HG03045 (cell line): ENCODE results near the gene RPN2.

ENCODE experiments used
- ATAC-seq: cut with Tn5 transposase; IDR thresholded peaks from one replicate; pipeline ENCODE4 v1.9.1; 2021; ENCODE audit warnings: mild to moderate bottlenecking, moderate library complexity; ENCODE audit not compliant: unreplicated experiment

The RPN2 gene

DNA sequence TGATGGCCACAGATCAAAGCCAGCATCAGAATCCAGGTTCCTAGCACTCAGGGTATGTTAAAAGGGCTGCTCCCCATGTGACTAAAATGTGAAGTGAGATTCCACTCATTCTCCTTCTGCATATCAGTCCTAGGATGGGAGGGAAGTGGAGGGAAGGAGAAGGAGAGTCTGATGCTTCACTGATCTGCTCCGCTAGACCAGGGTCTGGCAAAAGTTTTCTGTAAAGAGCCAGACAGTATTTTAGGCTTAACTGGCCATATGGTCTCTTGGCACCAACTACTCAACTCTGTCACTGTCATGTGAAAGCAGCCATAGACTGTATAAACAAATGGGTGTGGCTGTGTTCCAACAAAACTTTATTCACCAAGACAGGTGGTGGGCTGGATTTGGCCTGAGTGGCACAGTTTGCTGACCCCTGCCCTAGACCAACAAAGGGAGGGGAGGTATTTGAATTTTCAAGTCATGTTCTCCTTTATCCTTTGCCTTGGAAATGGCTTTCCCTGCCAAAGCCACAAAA is 59.9 kb downstream of the RPN2 start:
- no peak for ATAC-seq

DNA sequence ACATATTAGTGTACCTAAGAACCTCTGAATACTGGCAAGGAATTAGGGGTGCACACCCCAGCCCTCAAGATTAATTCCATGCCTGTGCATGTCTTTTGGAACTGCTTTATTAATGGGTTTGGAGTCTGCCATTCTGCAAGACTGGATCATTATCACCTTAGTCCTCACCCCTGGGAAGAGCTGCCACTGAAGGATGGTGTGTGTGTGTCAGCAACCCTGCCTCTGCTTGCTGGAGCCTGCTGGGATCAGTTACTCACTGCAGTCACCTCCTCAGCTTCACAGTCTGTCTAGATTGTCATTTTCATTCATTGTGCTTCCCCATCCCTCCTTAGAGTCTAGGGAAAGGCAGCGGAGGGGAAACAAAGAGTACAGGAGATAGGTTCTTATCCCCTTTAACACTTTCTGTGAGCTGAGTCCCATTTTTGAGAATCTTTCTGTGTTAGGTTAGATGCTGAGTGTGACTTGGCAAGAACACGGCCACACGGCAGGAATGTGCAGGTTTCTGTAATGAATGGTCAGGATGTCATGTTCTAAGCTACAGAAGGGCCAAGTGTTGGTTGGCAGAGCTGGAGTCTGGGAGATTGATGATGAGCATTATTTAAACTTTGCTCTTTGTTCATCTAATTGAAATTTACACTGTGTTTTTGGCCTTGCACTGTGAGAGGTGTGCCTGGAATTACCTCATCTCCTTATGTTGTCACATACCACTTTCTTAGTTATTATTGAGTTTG is 61.4 kb downstream of the RPN2 start:
- no peak for ATAC-seq

DNA sequence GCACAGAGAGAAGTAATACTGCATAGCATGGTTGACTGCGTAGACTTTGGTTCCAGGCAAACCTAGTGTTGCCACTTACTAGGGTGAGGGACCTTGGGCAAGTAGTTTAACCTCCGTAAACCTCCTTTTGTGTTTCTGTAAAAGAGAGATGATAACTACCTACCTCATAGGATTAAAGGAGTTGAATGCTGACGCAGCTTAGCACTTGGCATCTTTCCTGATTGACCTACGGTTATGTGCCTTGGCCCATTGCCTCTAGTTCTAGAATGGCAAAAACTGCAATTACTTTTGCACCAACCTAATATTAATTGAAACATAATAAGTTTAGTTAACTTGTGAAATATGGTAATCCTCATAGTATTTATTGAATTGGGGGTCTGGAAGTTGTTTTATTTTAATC is 63.4 kb downstream of the RPN2 start:
- no peak for ATAC-seq

DNA sequence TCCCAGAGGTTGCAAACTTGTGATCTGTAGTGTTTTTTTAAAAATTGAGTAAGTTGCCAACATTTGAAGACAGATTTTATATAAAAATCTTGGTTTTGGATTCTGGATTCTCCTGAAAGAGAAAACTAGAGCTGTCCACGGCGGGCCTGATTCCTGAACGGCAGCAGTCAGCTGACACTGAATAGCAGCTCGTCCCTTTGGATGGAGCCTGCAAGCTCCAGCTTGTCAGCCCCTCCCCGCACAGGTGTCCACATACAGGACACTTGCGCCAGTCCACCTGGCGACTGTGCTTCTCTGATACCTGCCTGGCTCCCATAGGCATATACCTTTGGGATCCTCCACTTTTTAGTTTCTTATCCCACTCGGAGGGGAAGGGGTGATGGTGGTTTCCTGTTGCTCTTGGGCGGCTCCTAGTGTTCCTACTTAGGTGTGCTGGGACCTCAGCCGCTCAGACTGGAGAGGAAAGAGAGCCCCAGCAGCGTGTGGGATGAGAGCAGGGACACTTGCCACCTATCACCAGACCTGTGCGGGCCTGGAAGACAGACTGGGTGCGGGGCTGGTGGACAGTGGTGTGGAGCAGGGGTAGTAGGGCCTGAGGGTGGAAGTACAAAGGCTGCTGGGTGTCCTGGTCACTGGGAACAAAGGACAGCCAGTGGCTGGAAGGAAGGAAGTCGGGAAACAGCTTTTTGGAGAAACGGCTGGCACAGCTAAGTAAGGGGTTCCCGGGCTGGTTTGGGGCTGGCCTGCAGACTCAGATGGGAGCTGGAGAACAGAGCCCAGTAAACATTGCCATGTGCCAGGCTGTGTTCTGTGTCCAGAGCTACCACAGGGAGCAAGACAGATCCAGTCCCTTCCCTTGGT is 64.2 kb downstream of the RPN2 start:
- ATAC-seq: no peak

- no peak for ATAC-seq
Measured at GRCh38 chr20:37243937-37244571, 64.9 kb downstream of the RPN2 start.

DNA sequence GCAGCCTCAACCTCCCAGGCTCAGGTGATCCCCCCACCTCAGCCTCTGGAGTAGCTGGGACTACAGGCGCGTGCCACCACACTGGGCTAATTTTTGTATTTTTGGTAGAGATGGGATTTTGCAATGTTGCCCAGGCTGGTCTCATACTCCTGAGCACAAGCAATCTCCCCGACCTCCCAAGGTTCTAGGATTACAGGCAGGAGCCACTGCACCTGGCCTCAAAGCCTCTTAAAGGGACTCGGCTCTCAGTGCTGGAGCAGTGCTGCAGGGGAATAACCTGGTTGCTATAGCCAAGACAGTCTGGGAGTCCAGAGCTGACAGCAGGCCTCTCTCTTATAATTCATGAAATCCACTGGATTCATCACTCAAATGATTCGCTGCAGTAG is 65.4 kb downstream of the RPN2 start:
- ATAC-seq: no peak

DNA sequence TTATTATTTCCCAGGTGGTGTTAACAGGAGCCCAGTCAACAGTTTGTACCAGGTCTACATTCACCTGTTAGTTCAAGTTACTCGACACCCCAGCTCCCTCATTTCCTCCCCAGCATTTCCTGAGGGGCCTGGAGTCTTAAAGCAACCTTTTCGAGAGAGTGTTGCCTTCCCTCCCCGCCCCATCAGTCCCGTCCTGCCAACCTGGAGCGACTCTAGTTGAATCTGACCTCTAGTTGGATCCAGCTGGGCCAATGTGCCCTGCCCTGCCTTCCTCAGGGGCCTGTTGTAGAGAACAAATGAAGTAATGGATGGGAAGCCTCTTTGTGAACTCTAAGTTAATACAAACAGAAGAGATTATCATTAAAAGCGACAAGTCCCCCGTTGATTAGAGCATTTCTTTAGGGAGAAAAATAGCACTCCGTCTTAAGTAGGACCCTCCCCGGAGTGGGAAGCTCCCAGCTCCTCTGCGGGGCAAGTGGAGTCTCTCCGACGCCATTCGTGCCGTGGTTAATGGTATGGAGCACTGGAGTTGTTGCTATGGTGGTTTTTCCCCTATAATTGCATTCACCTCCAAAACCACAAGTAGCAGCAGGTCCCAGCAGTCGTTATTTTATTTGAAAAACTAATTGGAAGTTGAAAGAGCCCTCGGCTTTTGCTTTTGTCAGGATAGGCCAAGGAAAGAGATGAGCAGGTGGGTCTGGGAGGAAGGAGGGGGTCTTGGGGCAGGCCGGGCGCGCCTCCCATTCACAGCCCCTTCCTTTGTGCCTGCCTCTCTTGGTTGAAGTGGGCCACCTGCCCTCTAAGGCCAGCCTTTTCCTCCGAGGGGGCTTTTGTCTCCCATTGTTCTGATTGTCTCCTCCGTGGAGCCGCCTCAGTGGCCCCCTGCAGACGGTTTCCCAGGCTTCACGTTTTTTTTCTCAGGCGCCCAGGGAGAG is 66.4 kb downstream of the RPN2 start:
- ATAC-seq: no peak

- no peak for ATAC-seq
Measured at GRCh38 chr20:37246736-37247135, 67.6 kb downstream of the RPN2 start.

DNA sequence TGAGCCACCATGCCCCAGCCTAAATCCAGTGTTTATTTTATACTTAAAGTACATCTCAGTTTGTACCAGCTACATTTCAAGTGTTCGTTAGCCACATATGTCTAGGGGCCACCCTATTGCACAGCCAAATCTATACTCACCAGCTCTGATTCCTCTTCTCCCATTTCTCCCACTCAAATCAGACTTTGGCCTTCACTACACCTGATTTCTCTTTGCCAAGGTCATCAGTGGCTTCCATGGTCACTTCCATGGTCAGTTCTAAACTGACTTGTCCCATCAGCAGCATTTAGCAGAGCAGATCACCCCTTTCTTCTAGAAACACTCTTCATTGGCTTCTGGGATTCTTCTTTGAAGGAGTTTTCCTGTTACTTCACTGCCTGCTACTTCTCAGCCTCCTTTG is 68.4 kb downstream of the RPN2 start:
- no peak for ATAC-seq

DNA sequence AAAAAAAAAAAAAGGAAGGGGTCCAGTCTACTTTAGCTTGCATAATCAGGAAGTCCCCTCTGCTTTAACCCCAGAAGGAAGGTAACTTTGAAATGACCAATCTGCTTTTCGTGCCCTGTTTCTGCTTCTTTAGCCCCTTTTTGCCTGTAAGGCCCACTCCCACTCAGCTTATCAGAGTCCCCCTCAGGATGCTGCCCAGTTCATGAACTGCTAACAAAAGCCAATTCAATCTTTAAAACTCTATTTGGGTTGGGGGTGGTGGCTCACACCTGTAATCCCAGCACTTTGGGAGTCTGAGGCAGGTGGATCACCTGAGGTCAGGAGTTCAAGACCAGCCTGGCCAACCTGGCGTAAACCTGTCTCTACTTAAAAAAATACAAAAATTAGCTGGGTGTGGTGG is 70.2 kb downstream of the RPN2 start:
- no peak for ATAC-seq

- ATAC-seq: no peak
Measured at GRCh38 chr20:37251825-37252477, 72.8 kb downstream of the RPN2 start.

DNA sequence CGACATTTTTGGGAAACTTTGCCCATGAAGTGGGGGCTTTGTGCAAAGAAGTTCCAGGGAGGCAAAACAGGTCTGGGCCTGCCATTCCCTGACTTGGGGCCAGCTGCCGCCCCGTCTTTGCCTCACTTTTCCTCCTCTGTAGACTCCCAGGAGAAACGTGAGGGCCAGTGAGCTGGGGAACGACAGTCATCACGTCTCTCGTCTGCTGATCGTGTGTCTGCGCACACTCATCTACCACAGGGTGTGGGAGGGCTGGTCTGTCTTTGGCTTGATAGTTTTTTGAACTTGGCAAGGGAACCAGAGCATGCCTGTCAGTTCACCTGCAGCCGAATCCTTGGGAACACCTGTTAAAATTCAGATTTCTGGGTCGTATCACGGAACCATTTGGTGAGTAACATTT is 74.0 kb downstream of the RPN2 start:
- no peak for ATAC-seq

- no peak for ATAC-seq
Measured at GRCh38 chr20:37254114-37254878, 75.2 kb downstream of the RPN2 start.

DNA sequence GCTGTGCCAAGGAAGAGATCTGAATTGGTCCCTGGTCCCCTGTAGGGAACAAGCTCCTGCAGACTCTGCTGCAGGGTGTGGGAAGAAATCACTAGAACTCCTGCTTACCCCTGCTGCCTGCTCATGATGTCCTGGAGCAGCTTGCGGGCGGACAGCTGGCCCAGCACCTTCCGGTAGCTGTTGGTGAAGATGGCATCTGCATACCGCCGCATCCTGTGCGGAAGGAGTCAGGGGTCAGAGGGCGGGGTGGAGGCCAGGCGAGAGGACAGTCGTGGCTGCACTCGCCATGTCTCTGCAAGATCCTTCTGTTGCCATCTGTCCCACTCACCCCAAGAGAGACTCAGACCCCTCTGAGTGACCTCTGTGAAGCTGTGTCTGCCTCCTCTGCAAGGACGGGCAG is 77.2 kb downstream of the RPN2 start:
- ATAC-seq: no peak

DNA sequence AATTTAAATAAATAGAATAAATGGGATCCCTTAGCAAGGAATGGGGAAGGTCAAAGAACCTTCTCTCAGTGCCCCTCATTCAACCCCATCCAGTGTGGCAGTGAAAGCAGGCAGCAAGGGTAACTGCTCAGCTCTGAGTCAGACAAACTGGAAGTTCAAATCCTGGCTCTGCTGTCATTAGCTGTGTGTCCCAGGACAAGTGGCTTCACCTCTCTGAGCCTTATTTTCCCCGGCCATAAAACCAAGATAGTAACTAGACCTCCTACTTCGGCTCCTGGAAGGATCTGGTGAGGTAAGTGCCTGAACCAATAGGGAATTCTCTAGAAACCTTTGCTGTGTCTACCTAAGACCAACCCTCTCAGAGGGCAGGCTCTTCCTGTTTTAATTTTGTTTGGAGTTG is 78.4 kb downstream of the RPN2 start:
- no peak for ATAC-seq

- no peak for ATAC-seq
Measured at GRCh38 chr20:37257988-37258387, 78.9 kb downstream of the RPN2 start.

- no peak for ATAC-seq
Measured at GRCh38 chr20:37259031-37259430, 79.9 kb downstream of the RPN2 start.

DNA sequence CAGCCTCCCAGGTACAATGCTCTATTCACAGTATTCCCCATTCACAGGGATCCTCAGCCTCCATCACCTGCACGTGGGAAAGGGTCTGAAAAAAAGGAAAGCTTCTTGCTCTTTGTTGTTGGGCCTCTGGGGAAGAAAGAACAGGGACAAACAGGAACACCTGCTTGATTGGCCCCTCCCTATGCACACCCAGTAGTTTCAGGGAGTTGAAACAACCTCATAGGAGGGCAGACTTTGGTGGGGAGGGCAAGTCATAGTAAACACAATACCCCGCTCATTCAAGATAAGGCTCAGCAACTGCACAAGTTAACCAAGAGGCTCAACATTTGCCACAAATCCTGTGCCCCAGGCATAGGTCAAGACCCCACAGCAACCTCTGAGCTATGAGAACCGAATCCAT is 80.7 kb downstream of the RPN2 start:
- no peak for ATAC-seq

GRCh38 chr20:37260923-37261322 is 81.8 kb downstream of the RPN2 start:
- no peak for ATAC-seq
